ENCODE measurements around the gene IQGAP2. TPM values are rescaled to one million over a fixed set of nuclear protein-coding genes. Genes with fewer than 3 reads are reported as not detected.

The IQGAP2 gene
- total and polyA plus RNA-seq, 5 donors from 2014 or later, result 53.9 to 214 (median 61.4) TPM

- DNase-seq (no peak), ATAC-seq (ENCODE audit: low read depth in 2 of 2) (no peak)
- Mint-ChIP-seq H3K27ac (peak overlapping the region; percentile 35 to 82 (median 39)), H3K27me3 (peaks cover 4% of the 10 kb centered on the region), H3K9me3 (no peaks in the 10 kb centered on the region), H3K4me1 (peaks cover 14 to 60% (median 32%) of the 10 kb centered on the region in 4 donors), H3K4me3 (peak overlapping the region in 2 of 4 donors; percentile 8 to 74), H3K36me3 (peaks cover 3% of the 10 kb centered on the region)
- no peak overlapping the region for H3K27ac ChIP-seq (ENCODE audit: insufficient read depth, low read length, poor library complexity, severe bottlenecking)
- peaks cover 43% of the 10 kb centered on the region for H3K4me1 ChIP-seq (ENCODE audit: control insufficient read depth, insufficient read depth, low read length, poor library complexity, severe bottlenecking)
- H3K4me3 ChIP-seq (ENCODE audit: low read depth, low read length), result no peak overlapping the region
- H3K27me3 ChIP-seq (ENCODE audit: control insufficient read depth, insufficient read depth, low read length), result no peaks in the 10 kb centered on the region
- H3K9me3 ChIP-seq (ENCODE audit: control insufficient read depth in 2 of 2, low read length in 2 of 2), result no peaks in the 10 kb centered on the region
- H3K36me3 ChIP-seq (ENCODE audit: control insufficient read depth, insufficient read depth, low read length), result peaks cover 8% of the 10 kb centered on the region
Measured at GRCh38 chr5:76378355-76378754, 24.7 kb upstream of the IQGAP2 start.

- H3K27me3 Mint-ChIP-seq, result peaks cover 4% of the 10 kb centered on the region
- Histone ChIP-seq H3K36me3 (ENCODE audit: control insufficient read depth, insufficient read depth, low read length) (peaks cover 8% of the 10 kb centered on the region), H3K27me3 (ENCODE audit: control insufficient read depth, insufficient read depth, low read length) (no peaks in the 10 kb centered on the region), H3K9me3 (ENCODE audit: control insufficient read depth in 2 of 2, low read length in 2 of 2) (no peaks in the 10 kb centered on the region), H3K4me1 (ENCODE audit: control insufficient read depth, insufficient read depth, low read length, poor library complexity, severe bottlenecking) (peaks cover 52% of the 10 kb centered on the region), H3K27ac (ENCODE audit: insufficient read depth, low read length, poor library complexity, severe bottlenecking) (no peak overlapping the region), H3K4me3 (ENCODE audit: low read depth, low read length) (peak overlapping the region; percentile 49)
- peaks cover 3% of the 10 kb centered on the region for H3K36me3 Mint-ChIP-seq
- ATAC-seq (ENCODE audit: low read depth in 2 of 2) (no peak), DNase-seq (peak in 1 of 3 donors; percentile 60)
- peaks cover 16 to 69% (median 35%) of the 10 kb centered on the region in 4 donors for H3K4me1 Mint-ChIP-seq
- H3K4me3 Mint-ChIP-seq, result peak overlapping the region in 3 of 4 donors; percentile 41 to 68 (median 44)
- H3K9me3 Mint-ChIP-seq, result no peaks in the 10 kb centered on the region
- peak overlapping the region; percentile 40 to 90 (median 82) for H3K27ac Mint-ChIP-seq
Measured at GRCh38 chr5:76379316-76379715, 23.8 kb upstream of the IQGAP2 start.

- H3K4me1 ChIP-seq (ENCODE audit: control insufficient read depth, insufficient read depth, low read length, poor library complexity, severe bottlenecking), result peaks cover 58% of the 10 kb centered on the region
- Mint-ChIP-seq H3K4me1 (peaks cover 16 to 74% (median 37%) of the 10 kb centered on the region in 4 donors), H3K9me3 (no peaks in the 10 kb centered on the region)
Measured at GRCh38 chr5:76379855-76380254, 23.2 kb upstream of the IQGAP2 start.

GRCh38 chr5:76380346-76381066, 22.6 kb upstream of the IQGAP2 start:
- Mint-ChIP-seq H3K4me3 (peak overlapping the region; percentile 43 to 85 (median 56)), H3K36me3 (peaks cover 3% of the 10 kb centered on the region), H3K4me1 (peaks cover 15 to 77% (median 42%) of the 10 kb centered on the region in 4 donors), H3K27me3 (peaks cover 4% of the 10 kb centered on the region), H3K9me3 (no peaks in the 10 kb centered on the region), H3K27ac (peak overlapping the region in 2 of 3 donors; percentile 62 to 82)
- no peak for ATAC-seq (ENCODE audit: low read depth in 2 of 2)
- Histone ChIP-seq H3K4me1 (ENCODE audit: control insufficient read depth, insufficient read depth, low read length, poor library complexity, severe bottlenecking) (peaks cover 62% of the 10 kb centered on the region), H3K27me3 (ENCODE audit: control insufficient read depth, insufficient read depth, low read length) (no peaks in the 10 kb centered on the region), H3K4me3 (ENCODE audit: low read depth, low read length) (peak overlapping the region; percentile 57), H3K9me3 (ENCODE audit: control insufficient read depth in 2 of 2, low read length in 2 of 2) (no peaks in the 10 kb centered on the region), H3K27ac (ENCODE audit: insufficient read depth, low read length, poor library complexity, severe bottlenecking) (no peak overlapping the region), H3K36me3 (ENCODE audit: control insufficient read depth, insufficient read depth, low read length) (peaks cover 8% of the 10 kb centered on the region)
- DNase-seq, result no peak

More at GRCh38 chr5:76379855-76380254, 23.2 kb upstream of the IQGAP2 start:
- Histone ChIP-seq H3K27me3 (ENCODE audit: control insufficient read depth, insufficient read depth, low read length) (no peaks in the 10 kb centered on the region), H3K4me3 (ENCODE audit: low read depth, low read length) (peak overlapping the region; percentile 49), H3K9me3 (ENCODE audit: control insufficient read depth in 2 of 2, low read length in 2 of 2) (no peaks in the 10 kb centered on the region), H3K36me3 (ENCODE audit: control insufficient read depth, insufficient read depth, low read length) (peaks cover 8% of the 10 kb centered on the region), H3K27ac (ENCODE audit: insufficient read depth, low read length, poor library complexity, severe bottlenecking) (no peak overlapping the region)
- ATAC-seq (ENCODE audit: low read depth in 2 of 2), result no peak
- H3K4me3 Mint-ChIP-seq, result peak overlapping the region in 3 of 4 donors; percentile 23 to 68 (median 41)
- peak overlapping the region in 2 of 3 donors; percentile 82 to 90 for H3K27ac Mint-ChIP-seq
- H3K36me3 Mint-ChIP-seq, result peaks cover 3% of the 10 kb centered on the region
- peaks cover 4% of the 10 kb centered on the region for H3K27me3 Mint-ChIP-seq
- no peak for DNase-seq

- no peaks in the 10 kb centered on the region for H3K36me3 ChIP-seq (ENCODE audit: control insufficient read depth, insufficient read depth, low read length)
- H3K9me3 ChIP-seq (ENCODE audit: control insufficient read depth in 2 of 2, low read length in 2 of 2), result no peaks in the 10 kb centered on the region
- ATAC-seq (ENCODE audit: low read depth in 2 of 2), result peak; percentile 75 to 78
- peak overlapping the region; percentile 52 for H3K4me3 ChIP-seq (ENCODE audit: low read depth, low read length)
- Mint-ChIP-seq H3K9me3 (no peaks in the 10 kb centered on the region), H3K27me3 (no peaks in the 10 kb centered on the region), H3K27ac (peak overlapping the region; percentile 75 to 94 (median 89)), H3K4me3 (peak overlapping the region; percentile 52 to 85 (median 78)), H3K4me1 (peaks cover 14 to 82% (median 53%) of the 10 kb centered on the region in 4 donors), H3K36me3 (peaks cover 2% of the 10 kb centered on the region)
- H3K4me1 ChIP-seq (ENCODE audit: control insufficient read depth, insufficient read depth, low read length, poor library complexity, severe bottlenecking), result peaks cover 62% of the 10 kb centered on the region
- no peaks in the 10 kb centered on the region for H3K27me3 ChIP-seq (ENCODE audit: control insufficient read depth, insufficient read depth, low read length)
- peak in 2 of 3 donors; percentile 49 to 72 for DNase-seq
- H3K27ac ChIP-seq (ENCODE audit: insufficient read depth, low read length, poor library complexity, severe bottlenecking), result peak overlapping the region; percentile 61
Measured at GRCh38 chr5:76383126-76383832, 19.8 kb upstream of the IQGAP2 start.

- peak overlapping the region; percentile 67 to 83 (median 71) for H3K27ac Mint-ChIP-seq
- no peaks in the 10 kb centered on the region for H3K9me3 ChIP-seq (ENCODE audit: control insufficient read depth in 2 of 2, low read length in 2 of 2)
- peaks cover 56% of the 10 kb centered on the region for H3K4me1 ChIP-seq (ENCODE audit: control insufficient read depth, insufficient read depth, low read length, poor library complexity, severe bottlenecking)
- no peaks in the 10 kb centered on the region for H3K9me3 Mint-ChIP-seq
- H3K4me3 ChIP-seq (ENCODE audit: low read depth, low read length), result peak overlapping the region; percentile 52
- H3K36me3 ChIP-seq (ENCODE audit: control insufficient read depth, insufficient read depth, low read length), result no peaks in the 10 kb centered on the region
- H3K27me3 Mint-ChIP-seq, result no peaks in the 10 kb centered on the region
- no peaks in the 10 kb centered on the region for H3K27me3 ChIP-seq (ENCODE audit: control insufficient read depth, insufficient read depth, low read length)
- H3K4me3 Mint-ChIP-seq, result peak overlapping the region; percentile 24 to 59 (median 37)
- H3K36me3 Mint-ChIP-seq, result no peaks in the 10 kb centered on the region
- DNase-seq (no peak), ATAC-seq (ENCODE audit: low read depth in 2 of 2) (no peak)
- H3K27ac ChIP-seq (ENCODE audit: insufficient read depth, low read length, poor library complexity, severe bottlenecking), result peak overlapping the region; percentile 61
- H3K4me1 Mint-ChIP-seq, result peaks cover 11 to 80% (median 50%) of the 10 kb centered on the region in 4 donors
Measured at GRCh38 chr5:76384189-76384588, 18.9 kb upstream of the IQGAP2 start.

GRCh38 chr5:76384705-76385104, 18.4 kb upstream of the IQGAP2 start:
- DNase-seq (no peak), ATAC-seq (ENCODE audit: low read depth in 2 of 2) (no peak)
- Mint-ChIP-seq H3K36me3 (no peaks in the 10 kb centered on the region), H3K9me3 (no peaks in the 10 kb centered on the region), H3K27ac (peak overlapping the region in 2 of 3 donors; percentile 16 to 84), H3K4me3 (peak overlapping the region in 3 of 4 donors; percentile 22 to 31 (median 29)), H3K27me3 (no peaks in the 10 kb centered on the region), H3K4me1 (peaks cover 11 to 78% (median 47%) of the 10 kb centered on the region in 4 donors)
- H3K27me3 ChIP-seq (ENCODE audit: control insufficient read depth, insufficient read depth, low read length), result no peaks in the 10 kb centered on the region
- peaks cover 52% of the 10 kb centered on the region for H3K4me1 ChIP-seq (ENCODE audit: control insufficient read depth, insufficient read depth, low read length, poor library complexity, severe bottlenecking)
- no peaks in the 10 kb centered on the region for H3K9me3 ChIP-seq (ENCODE audit: control insufficient read depth in 2 of 2, low read length in 2 of 2)
- H3K4me3 ChIP-seq (ENCODE audit: low read depth, low read length), result peak overlapping the region; percentile 28
- peak overlapping the region; percentile 61 for H3K27ac ChIP-seq (ENCODE audit: insufficient read depth, low read length, poor library complexity, severe bottlenecking)
- H3K36me3 ChIP-seq (ENCODE audit: control insufficient read depth, insufficient read depth, low read length), result no peaks in the 10 kb centered on the region
